HepG2 (cell line): ENCODE measurements around the gene LITAFD. TPM values are rescaled to one million over a fixed set of nuclear protein-coding genes. Genes with fewer than 3 reads are reported as not detected.

Experiments used
- FIP1L1 ChIP-seq: fragments of 200-400 bp; formaldehyde crosslinking; IDR thresholded peaks from 2 replicates; pipeline ENCODE4 v1.6.1; 2018; ENCODE audit warnings: low read depth, mild to moderate bottlenecking, low read length, moderate library complexity, borderline replicate concordance; ENCODE audit not compliant: insufficient read depth
- HNF4A ChIP-seq: sonication (generic); formaldehyde crosslinking; IDR thresholded peaks from 2 replicates; pipeline ENCODE4 v1.4.0; 2020; ENCODE audit warnings: missing genetic modification reagents
- KAT2B ChIP-seq: fragments of 150-350 bp; IDR thresholded peaks from 2 replicates; pipeline ENCODE4 v1.6.1; 2014; ENCODE audit warnings: low read depth, low read length, borderline replicate concordance
- MAFF ChIP-seq: IDR thresholded peaks from 2 replicates; pipeline ENCODE4 v1.6.1; 2011; ENCODE audit warnings: low read depth, low read length, improper control_type of control experiment
- MBNL3 ChIP-seq: fragments of 250-450 bp; sonication (Bioruptor Pico); conservative IDR thresholded peaks from 2 replicates; pipeline ENCODE4 v1.8.0; 2022; ENCODE audit warnings: mild to moderate bottlenecking, inconsistent platforms
- NCOR1 ChIP-seq: fragments of 200-600 bp; sonication (generic); IDR thresholded peaks from 2 replicates; pipeline ENCODE4 v1.7.0; 2017; ENCODE audit warnings: antibody characterized with exemption, low read length, borderline replicate concordance
- NFE2 ChIP-seq: sonication (generic); formaldehyde crosslinking; IDR thresholded peaks from 2 replicates; pipeline ENCODE4 v1.4.0; 2020; ENCODE audit warnings: missing genetic modification reagents
- NFKBIZ ChIP-seq: IDR thresholded peaks from 2 replicates; pipeline ENCODE4 v1.6.1; 2018; ENCODE audit warnings: missing genetic modification reagents, missing compliant biosample characterization
- RBM22 ChIP-seq: fragments of 200-400 bp; formaldehyde crosslinking; optimal IDR thresholded peaks from 2 replicates; pipeline ENCODE3; 2017; ENCODE audit warnings: mild to moderate bottlenecking, low read length, moderate library complexity
- RELA ChIP-seq: sonication (generic); formaldehyde crosslinking; IDR thresholded peaks from 2 replicates; pipeline ENCODE4 v1.4.0; 2020; ENCODE audit warnings: missing genetic modification reagents
- U2AF2 ChIP-seq: fragments of 200-400 bp; formaldehyde crosslinking; IDR thresholded peaks from 2 replicates; pipeline ENCODE4 v1.6.1; 2017; ENCODE audit warnings: low read depth, mild to moderate bottlenecking, low read length
- ZNF33A ChIP-seq: sonication (generic); formaldehyde crosslinking; IDR thresholded peaks from 2 replicates; pipeline ENCODE4 v1.5.1; 2020; ENCODE audit warnings: missing genetic modification reagents, mild to moderate bottlenecking, moderate library complexity, borderline replicate concordance
- ZNF446 ChIP-seq: sonication (generic); formaldehyde crosslinking; IDR thresholded peaks from 2 replicates; pipeline ENCODE4 v1.5.0; 2020; ENCODE audit warnings: mild to moderate bottlenecking, missing genetic modification reagents
- polyA plus RNA-seq, 8 experiments: library from polyadenylated mRNA; depleted of rRNA in 3 of 8; stranded (reverse) in 7 of 8; unstranded in 1 of 8; fragments of >200 nt; fragmentation: Illumina TruSeq in 4 of 8; extraction: Trizol in 4 of 8; gene quantifications; 2 replicates each; pipeline versions ENCODE4 v1.2.1 to v1.2.3, GENCODE V29; 2011 to 2016; ENCODE audit warnings: low read depth in 4 of 8, missing spikeins in 1 of 8, mixed read lengths in 1 of 8; ENCODE audit not compliant: insufficient read depth in 1 of 8
- total RNA-seq, 5 experiments: library from RNA; depleted of rRNA; stranded (reverse); fragments of >200 nt; fragmentation: Illumina TruSeq; extraction: Trizol; gene quantifications; 2 replicates each; pipeline ENCODE4 v1.2.3, GENCODE V29; 2016; ENCODE audit warnings: low read depth in 1 of 5
- TF ChIP-seq, protein P1 (sequence below): sonication (generic); formaldehyde crosslinking; IDR thresholded peaks from 2 replicates; pipeline ENCODE4 v1.4.0; 2020; ENCODE audit warnings: missing genetic modification reagents, mild to moderate bottlenecking, borderline replicate concordance
- TF ChIP-seq, protein P2 (sequence below): sonication (generic); formaldehyde crosslinking; IDR thresholded peaks from 2 replicates; pipeline ENCODE4; 2020; ENCODE audit warnings: missing genetic modification reagents, mild to moderate bottlenecking, borderline replicate concordance
- TF ChIP-seq, protein P3 (sequence below): sonication (generic); formaldehyde crosslinking; IDR thresholded peaks from 2 replicates; pipeline ENCODE4 v1.9.0; 2022; ENCODE audit warnings: low read depth, missing genetic modification reagents
- TF ChIP-seq, protein P4 (sequence below): sonication (generic); formaldehyde crosslinking; IDR thresholded peaks from 2 replicates; pipeline ENCODE4 v1.4.0; 2020; ENCODE audit warnings: missing genetic modification reagents, borderline replicate concordance
- TF ChIP-seq, protein P5 (sequence below): sonication (generic); formaldehyde crosslinking; IDR thresholded peaks from 2 replicates; pipeline ENCODE4 v1.4.0; 2020; ENCODE audit warnings: low read depth, mild to moderate bottlenecking, missing genetic modification reagents

Gene LITAFD
- total and polyA plus RNA-seq, 2 of the 13 experiments (the other 11 are each of a cell fraction or from before 2014, with no cell fraction given): not detected

DNA sequence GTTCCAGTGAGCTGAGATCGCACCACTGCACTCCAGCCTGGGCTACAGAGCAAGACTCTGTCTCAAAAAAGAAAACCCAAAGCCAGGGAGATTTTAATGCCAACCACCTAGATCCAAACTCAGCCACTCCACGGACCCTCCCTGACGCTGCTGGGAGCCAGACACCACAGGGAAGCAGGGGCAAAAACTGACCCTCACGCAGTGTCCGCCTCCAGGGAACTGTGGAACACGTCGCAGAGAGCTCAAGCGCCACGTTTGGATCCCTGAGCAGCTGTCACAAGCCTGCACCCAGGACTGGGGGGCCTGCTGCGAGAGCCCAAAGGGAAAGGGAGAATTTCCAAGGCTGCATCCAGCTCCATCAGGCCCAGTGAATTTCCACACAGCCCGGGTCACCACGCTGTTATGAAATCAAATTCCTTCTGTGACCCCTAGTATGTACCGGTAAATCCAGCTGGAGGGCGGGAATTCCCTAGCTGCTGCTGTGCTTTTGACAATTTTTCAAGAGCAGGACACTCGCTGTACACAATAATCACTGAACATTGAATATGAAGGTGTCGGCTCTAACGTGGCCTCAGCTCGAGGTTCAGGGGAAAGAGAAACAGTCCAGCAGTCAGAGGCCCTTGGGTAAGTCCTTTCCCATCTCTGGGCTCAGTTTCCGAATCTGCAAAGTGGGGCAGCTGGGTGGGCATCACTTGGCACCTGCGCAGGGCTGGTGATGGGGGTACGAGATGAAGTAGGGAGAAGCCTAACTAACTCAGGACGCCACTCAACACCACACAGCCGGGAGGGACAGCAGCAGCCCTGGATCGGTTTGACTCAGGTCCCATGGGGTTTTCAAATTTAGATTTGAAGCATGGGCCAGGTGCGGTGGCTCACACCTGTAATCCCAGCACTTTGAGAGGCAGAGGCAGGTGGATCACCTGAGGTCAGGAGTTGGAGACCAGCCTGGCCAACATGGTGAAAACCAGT lies 22.0 kb upstream of the LITAFD start (continued):
- TF ChIP-seq, protein P1, sequence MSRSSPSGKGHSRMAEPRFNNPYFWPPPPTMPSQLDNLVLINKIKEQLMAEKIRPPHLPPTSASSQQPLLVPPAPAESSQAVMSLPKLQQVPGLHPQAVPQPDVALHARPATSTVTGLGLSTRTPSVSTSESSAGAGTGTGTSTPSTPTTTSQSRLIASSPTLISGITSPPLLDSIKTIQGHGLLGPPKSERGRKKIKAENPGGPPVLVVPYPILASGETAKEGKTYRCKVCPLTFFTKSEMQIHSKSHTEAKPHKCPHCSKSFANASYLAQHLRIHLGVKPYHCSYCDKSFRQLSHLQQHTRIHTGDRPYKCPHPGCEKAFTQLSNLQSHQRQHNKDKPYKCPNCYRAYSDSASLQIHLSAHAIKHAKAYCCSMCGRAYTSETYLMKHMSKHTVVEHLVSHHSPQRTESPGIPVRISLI: peak; percentile 43; the same call in 1 of the 2 replicates
- TF ChIP-seq RELA (CRISPR knock-in tag): peak; percentile 95
- no peak for TF ChIP-seq MAFF
- 0 out of 2 replicates have a peak, but pooled peaks have one; percentile 53 for TF ChIP-seq FIP1L1
- TF ChIP-seq, protein P2, sequence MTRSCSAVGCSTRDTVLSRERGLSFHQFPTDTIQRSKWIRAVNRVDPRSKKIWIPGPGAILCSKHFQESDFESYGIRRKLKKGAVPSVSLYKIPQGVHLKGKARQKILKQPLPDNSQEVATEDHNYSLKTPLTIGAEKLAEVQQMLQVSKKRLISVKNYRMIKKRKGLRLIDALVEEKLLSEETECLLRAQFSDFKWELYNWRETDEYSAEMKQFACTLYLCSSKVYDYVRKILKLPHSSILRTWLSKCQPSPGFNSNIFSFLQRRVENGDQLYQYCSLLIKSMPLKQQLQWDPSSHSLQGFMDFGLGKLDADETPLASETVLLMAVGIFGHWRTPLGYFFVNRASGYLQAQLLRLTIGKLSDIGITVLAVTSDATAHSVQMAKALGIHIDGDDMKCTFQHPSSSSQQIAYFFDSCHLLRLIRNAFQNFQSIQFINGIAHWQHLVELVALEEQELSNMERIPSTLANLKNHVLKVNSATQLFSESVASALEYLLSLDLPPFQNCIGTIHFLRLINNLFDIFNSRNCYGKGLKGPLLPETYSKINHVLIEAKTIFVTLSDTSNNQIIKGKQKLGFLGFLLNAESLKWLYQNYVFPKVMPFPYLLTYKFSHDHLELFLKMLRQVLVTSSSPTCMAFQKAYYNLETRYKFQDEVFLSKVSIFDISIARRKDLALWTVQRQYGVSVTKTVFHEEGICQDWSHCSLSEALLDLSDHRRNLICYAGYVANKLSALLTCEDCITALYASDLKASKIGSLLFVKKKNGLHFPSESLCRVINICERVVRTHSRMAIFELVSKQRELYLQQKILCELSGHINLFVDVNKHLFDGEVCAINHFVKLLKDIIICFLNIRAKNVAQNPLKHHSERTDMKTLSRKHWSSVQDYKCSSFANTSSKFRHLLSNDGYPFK (CRISPR knock-in tag): peak; percentile 55; the same call in 1 of the 2 replicates
- TF ChIP-seq KAT2B: no peak
- no peak for TF ChIP-seq NFE2
- TF ChIP-seq, protein P3, sequence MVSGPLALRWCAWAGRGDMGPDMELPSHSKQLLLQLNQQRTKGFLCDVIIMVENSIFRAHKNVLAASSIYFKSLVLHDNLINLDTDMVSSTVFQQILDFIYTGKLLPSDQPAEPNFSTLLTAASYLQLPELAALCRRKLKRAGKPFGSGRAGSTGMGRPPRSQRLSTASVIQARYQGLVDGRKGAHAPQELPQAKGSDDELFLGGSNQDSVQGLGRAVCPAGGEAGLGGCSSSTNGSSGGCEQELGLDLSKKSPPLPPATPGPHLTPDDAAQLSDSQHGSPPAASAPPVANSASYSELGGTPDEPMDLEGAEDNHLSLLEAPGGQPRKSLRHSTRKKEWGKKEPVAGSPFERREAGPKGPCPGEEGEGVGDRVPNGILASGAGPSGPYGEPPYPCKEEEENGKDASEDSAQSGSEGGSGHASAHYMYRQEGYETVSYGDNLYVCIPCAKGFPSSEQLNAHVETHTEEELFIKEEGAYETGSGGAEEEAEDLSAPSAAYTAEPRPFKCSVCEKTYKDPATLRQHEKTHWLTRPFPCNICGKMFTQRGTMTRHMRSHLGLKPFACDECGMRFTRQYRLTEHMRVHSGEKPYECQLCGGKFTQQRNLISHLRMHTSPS (CRISPR knock-in tag): peak; percentile 51; the same call in 1 of the 2 replicates
- peak; percentile 60; the same call in 1 of the 2 replicates for TF ChIP-seq ZNF33A (CRISPR knock-in tag)
- 0 out of 2 replicates have a peak, but pooled peaks have one; percentile 39 for TF ChIP-seq NFKBIZ (CRISPR knock-in tag)
- peak; percentile 59; the same call in 1 of the 2 replicates for TF ChIP-seq NCOR1
- TF ChIP-seq RBM22: peak; percentile 98
- TF ChIP-seq, protein P4, sequence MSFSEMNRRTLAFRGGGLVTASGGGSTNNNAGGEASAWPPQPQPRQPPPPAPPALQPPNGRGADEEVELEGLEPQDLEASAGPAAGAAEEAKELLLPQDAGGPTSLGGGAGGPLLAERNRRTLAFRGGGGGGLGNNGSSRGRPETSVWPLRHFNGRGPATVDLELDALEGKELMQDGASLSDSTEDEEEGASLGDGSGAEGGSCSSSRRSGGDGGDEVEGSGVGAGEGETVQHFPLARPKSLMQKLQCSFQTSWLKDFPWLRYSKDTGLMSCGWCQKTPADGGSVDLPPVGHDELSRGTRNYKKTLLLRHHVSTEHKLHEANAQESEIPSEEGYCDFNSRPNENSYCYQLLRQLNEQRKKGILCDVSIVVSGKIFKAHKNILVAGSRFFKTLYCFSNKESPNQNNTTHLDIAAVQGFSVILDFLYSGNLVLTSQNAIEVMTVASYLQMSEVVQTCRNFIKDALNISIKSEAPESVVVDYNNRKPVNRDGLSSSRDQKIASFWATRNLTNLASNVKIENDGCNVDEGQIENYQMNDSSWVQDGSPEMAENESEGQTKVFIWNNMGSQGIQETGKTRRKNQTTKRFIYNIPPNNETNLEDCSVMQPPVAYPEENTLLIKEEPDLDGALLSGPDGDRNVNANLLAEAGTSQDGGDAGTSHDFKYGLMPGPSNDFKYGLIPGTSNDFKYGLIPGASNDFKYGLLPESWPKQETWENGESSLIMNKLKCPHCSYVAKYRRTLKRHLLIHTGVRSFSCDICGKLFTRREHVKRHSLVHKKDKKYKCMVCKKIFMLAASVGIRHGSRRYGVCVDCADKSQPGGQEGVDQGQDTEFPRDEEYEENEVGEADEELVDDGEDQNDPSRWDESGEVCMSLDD (CRISPR knock-in tag): peak; percentile 99
- no peak for TF ChIP-seq MBNL3
- no peak for TF ChIP-seq ZNF446 (CRISPR knock-in tag)
- no peak for TF ChIP-seq U2AF2
- peak; percentile 78 for TF ChIP-seq HNF4A (CRISPR knock-in tag)
- TF ChIP-seq, protein P5, sequence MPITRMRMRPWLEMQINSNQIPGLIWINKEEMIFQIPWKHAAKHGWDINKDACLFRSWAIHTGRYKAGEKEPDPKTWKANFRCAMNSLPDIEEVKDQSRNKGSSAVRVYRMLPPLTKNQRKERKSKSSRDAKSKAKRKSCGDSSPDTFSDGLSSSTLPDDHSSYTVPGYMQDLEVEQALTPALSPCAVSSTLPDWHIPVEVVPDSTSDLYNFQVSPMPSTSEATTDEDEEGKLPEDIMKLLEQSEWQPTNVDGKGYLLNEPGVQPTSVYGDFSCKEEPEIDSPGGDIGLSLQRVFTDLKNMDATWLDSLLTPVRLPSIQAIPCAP (CRISPR knock-in tag): no peak
